T follicular helper cell (primary cell): Measurements from ENCODE around the gene EIF3M.
"Not testable (repeated sequence)": the region's sequence is repeated elsewhere in the genome, so short reads cannot be mapped to it uniquely, and the experiment has no call there.

Experiments
- DNase-seq: peaks from one replicate; pipeline ENCODE4 v3.0.0-alpha.2; 2020; ENCODE audit warnings: low read depth

Gene EIF3M

DNA sequence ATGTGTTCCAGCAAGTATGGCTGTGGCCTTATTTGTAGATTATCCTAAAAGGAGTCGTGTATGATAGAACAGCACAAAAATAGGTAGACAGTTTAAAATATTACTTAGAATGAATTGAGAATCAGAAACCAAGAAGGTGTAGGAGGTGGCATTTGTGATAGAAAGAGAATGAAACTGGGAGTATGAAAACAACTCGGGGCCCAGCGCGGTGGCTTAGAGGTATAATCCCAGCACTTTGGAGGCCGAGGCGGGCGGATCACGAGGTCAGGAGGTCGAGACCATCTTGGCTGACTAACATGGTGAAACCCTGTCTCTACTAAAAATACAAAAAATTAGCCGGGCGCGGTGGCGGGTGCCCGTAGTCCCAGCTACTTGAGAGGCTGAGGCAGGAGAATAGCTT is 12.5 kb downstream of the EIF3M start:
- DNase-seq, result not testable (repeated sequence)

DNA sequence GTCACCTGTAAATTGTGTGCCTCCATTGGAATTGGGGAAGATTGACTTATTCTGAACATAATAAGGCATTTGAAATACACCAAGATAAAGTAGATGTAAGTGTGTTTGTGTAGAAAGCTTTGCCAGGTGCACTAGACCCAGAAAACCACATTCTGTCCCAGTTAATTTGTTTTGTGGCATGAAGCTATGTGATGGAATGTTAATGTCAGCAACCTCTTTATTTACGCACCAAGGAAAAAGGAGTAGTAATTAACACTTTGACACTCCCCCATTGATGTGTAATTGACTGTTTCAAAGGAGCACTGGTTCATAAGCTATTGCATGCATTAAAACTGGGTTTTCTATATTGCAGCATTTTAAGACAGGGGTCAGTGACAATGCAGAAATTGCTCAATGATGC is 14.3 kb downstream of the EIF3M start:
- no peak for DNase-seq

DNA sequence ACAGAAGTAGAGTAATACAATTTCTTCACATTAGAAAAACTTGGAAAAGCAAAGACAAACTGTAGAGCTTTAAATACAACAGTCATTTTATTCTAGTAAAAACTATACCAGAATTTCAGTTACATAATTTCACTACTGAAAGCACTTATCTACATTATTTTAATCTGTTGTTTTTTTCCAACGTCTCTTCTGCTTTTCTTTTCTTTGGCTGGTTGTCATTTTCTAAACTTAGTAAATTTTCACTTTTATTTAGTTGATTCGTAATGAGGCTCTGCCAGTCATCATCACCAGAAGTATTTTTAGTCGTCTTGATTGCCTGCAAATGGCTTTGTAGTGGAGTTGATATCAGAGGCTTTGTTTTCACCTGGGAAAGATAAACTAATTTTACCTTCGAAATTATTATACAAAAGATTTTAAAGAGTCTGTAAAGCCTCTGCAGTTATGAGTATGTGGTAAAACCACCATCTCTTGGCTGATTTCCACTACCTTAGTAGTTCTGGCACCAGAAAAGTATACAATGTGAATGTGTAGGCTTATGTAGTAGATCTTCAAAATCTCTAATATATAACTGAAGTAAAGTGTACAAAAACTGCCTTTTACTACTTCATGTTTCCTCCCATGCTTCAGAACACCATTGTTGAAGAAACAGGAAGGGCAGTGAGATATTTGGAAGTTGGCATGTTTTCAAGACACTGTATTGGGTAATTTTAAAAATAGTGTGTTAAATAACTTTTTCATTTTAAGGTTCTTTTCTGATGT is 19.2 kb downstream of the EIF3M start:
- no peak for DNase-seq

DNA sequence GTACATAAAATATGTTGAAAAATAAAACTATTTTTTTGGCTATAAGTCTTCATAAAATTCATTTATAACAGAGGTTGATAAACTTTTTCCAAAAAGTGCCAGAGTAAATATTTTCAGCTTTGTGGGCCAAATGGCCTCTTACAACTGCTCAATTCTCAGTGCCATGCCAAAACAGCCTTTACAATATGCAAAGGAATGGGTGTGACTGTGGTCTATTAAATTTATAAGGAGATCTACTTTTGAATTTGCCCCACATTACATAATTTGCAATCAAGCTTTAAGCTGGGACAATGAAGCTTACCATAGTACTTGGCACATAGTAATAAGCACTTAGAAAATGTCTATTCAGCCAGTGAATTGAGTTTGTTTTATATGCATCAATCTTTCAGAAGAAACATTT is 22.6 kb downstream of the EIF3M start:
- no peak for DNase-seq

DNA sequence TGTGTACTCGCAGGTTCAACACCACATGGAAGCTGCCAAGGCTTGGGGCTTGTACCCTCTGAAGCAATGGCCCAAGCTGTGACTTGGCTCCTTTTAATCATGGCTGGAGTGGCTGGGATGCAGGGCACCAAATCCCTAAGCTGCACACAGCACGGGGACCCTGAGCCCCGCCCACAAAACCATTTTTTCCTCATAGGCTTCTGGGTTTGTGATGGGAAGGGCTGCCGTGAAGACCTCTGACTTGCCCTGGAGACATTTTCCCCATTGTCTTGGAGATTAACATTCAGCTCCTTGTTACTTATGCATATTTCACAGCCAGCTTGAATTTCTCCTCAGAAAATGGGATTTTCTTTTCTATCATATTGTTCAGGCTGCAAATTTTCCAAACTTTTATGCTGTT is 25.2 kb downstream of the EIF3M start:
- DNase-seq, result not testable (repeated sequence)

DNA sequence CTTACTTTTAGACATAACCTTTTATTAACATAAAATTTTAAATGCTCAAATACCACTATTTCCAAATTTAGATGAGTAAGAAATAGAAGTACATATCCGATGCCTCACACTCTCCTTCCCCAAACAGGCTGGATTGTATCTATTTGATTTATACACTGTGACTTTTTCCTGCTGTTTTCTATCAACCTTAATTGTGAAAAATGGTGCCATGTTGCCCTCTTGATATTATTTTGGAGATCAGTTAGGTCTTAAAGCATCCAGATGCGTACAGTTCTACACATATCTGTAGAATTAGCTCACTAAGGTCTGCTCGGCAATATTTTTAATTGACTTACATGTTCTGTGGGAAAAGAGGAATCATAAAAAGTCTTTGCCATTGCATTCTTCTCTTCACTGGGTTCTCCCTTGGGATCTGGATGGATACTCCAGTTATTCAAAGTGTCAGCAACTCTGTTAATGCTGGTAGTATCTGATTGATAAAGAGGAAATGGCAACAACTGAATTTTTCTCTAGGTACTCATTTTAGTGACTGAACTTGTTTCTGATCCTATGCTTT is 27.2 kb downstream of the EIF3M start:
- no peak for DNase-seq

DNA sequence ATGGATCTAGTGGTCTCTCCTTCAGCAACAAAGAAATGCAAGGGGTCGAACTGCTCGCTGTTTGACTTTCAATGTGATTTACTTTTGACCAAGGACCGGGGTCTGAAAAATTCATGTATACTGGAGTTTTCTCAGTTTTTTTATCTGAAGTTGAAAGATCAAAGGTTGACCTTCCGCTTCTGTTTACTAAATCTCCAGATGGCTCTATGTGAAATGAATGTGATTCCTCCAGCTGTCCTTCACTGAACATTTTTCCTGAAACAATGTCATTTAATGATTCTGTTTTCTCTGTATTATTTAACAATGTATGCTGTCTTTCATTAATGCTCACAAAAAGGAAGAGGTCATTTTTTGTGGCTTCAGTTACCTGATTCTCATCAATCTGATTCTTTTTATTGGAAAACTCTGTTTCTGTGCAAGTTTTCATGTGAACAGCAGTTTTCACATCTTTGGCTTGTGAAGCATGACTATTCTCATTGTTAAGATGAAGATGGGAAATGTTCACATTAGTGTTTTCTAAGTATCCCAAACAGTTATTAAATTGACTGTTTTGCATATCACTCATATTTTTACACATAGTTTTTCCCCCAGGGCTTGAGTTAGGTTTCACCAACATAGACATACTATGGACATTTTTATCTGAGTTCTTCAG is 30.0 kb downstream of the EIF3M start:
- DNase-seq, result no peak

DNA sequence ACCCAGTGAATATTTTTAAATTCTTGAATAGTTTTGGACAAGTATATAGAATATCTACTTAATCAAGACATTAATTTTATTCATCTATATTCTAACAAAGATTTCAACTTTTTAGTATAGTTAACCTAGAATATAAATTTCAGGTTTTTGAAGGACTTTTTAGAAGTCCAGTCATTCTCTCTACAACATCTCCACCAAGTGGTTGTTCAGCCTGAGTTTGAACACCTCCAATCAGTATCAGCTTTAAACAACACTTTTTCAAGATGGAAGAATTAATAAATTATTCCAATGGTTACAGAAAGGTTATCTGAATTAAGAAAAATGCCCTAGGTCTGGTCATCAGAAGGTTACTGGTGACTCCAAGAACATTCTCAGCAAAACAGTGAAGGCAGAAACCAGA is 31.8 kb downstream of the EIF3M start:
- no peak for DNase-seq

DNA sequence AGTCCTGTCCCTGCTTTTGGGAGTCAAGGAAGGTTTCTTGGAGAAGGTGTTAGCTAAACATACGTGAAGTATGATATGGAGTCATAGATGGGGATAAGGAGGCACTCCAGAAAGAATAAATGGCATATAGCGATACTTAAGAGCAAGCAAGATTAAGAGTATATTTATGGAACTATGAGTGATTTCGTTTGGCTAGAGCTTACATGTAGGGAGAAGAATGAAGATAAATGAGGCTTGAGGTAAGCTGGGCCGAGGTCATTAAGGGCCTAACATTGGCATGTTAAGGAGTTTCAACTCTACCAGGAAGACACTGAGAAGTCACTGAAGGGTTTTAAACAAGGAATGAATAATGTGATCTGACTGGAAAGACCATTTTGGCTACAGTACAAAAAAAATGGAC is 33.3 kb downstream of the EIF3M start:
- DNase-seq, result no peak

DNA sequence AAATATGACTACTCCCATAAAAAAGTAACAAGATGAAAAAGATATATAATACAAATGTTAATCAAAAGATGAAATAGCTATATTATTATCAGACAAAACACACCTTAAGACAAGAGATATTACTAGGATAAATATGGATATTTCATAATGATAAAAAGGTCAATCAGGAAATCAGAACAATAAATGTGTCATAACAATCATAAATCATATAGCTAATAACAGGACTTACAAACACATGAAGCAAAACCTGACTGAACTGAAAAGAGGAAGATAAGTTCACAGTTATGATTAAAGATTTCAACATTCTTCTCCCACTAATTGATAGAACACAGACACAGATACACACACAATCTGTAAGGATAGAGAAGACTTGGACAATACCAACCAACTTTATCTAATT is 47.2 kb downstream of the EIF3M start:
- no peak for DNase-seq

DNA sequence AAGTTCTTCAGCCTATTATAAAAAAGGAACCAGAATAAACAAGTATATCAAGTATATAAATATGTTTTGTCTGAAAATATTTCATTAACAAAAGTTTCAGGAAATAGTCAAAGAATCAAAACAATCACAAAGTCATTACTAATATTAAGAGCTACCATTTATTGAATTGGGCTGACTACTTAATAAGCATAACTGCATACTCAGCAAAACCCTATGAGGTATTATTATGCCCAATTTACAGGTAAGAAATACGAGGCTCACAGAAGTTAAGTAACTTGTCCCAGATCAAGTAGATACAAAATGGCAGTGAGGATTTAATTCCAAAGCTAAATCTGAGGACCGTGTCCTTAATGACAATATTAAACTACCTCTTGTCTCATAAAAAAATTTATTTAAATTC is 52.2 kb downstream of the EIF3M start:
- no peak for DNase-seq

DNA sequence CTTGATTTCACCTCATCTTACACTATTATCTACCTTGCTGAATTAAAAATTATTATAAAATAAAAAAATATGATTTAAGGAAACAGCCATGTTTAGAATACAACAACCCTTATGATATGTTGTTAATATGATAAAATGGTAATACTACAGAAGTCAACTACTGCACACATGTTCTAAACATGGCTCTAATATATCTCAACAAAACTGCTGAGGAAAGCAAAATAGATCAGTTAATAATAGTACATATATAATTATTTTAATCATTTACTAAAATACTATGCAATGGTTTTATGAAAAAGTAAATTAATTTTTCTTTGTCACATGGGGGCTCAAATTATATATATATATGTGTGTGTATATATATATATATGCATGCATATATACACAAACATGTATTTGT is 57.7 kb downstream of the EIF3M start:
- no peak for DNase-seq

DNA sequence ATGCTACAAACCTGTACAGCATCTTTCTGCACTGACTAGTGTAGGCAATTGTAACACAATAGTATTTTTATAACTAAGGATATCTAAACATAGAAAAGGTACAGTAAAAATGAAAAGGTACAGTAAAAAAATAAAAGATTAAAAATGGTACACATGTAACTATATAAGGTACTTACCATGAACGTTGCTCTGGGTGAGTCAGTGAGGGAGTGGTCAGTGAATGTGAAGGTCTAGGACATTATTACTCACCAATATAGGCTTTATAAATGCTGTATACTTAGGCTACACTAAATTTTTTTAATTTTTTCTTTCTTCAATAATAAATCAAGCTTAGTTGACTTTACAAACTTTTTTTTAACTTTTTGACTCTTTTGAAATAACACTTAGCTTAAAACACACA is 59.9 kb downstream of the EIF3M start:
- no peak for DNase-seq
